ENCODE data around the gene EPM2AIP1.

Gene EPM2AIP1

GRCh38 chr3:36991923-36992805, 767 bp downstream of the EPM2AIP1 start:
- Histone ChIP-seq H4K20me1 (ENCODE audit: insufficient read depth, low read length, poor library complexity, severe bottlenecking) (peaks cover 46% of the 10 kb centered on the region), H3K9me3 (ENCODE audit: insufficient read depth, low read depth, low read length) (no peaks in the 10 kb centered on the region), H3F3A (ENCODE audit: low read depth) (no peaks in the 10 kb centered on the region), H3K4me2 (ENCODE audit: low read depth, low read length, poor library complexity, severe bottlenecking) (peak overlapping the region; percentile 89), H3K9me2 (replicated peaks; ENCODE audit: low read depth, low read length) (no peaks in the 10 kb centered on the region), H3K36me3 (ENCODE audit: insufficient read depth, low read length) (peaks cover 8% of the 10 kb centered on the region; the same call in 1 of the 2 replicates), H2AFZ (ENCODE audit: low read length) (peak overlapping the region; percentile 86), H3K4me1 (ENCODE audit: insufficient read depth, low read length, poor library complexity, severe bottlenecking) (peaks cover 64% of the 10 kb centered on the region), H3K4me3 (ENCODE audit: low read length, poor library complexity, severe bottlenecking) (peak overlapping the region; percentile 81), H3K9ac (ENCODE audit: low read depth, low read length, poor library complexity, severe bottlenecking) (peak overlapping the region; percentile 97), H3K79me2 (ENCODE audit: insufficient read depth, low read length) (peaks cover 88% of the 10 kb centered on the region), H3K27me3 (ENCODE audit: insufficient read depth, low read length, poor library complexity, severe bottlenecking) (no peaks in the 10 kb centered on the region)
- TF ChIP-seq, protein P1, sequence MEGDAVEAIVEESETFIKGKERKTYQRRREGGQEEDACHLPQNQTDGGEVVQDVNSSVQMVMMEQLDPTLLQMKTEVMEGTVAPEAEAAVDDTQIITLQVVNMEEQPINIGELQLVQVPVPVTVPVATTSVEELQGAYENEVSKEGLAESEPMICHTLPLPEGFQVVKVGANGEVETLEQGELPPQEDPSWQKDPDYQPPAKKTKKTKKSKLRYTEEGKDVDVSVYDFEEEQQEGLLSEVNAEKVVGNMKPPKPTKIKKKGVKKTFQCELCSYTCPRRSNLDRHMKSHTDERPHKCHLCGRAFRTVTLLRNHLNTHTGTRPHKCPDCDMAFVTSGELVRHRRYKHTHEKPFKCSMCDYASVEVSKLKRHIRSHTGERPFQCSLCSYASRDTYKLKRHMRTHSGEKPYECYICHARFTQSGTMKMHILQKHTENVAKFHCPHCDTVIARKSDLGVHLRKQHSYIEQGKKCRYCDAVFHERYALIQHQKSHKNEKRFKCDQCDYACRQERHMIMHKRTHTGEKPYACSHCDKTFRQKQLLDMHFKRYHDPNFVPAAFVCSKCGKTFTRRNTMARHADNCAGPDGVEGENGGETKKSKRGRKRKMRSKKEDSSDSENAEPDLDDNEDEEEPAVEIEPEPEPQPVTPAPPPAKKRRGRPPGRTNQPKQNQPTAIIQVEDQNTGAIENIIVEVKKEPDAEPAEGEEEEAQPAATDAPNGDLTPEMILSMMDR (conservative IDR thresholded peaks at IDR 0.05; ENCODE audit: low read length), result no peak
- no peak for TF ChIP-seq EZH2phosphoT487 (IDR thresholded peaks at IDR 0.05; ENCODE audit: borderline replicate concordance)

- Histone ChIP-seq H2AFZ (ENCODE audit: low read length) (no peak overlapping the region), H3K9ac (ENCODE audit: low read depth, low read length, poor library complexity, severe bottlenecking) (peak overlapping the region; percentile 97), H3F3A (ENCODE audit: low read depth) (no peaks in the 10 kb centered on the region), H3K4me2 (ENCODE audit: low read depth, low read length, poor library complexity, severe bottlenecking) (peak overlapping the region; percentile 89), H4K20me1 (ENCODE audit: insufficient read depth, low read length, poor library complexity, severe bottlenecking) (peaks cover 46% of the 10 kb centered on the region), H3K4me1 (ENCODE audit: insufficient read depth, low read length, poor library complexity, severe bottlenecking) (peaks cover 54% of the 10 kb centered on the region), H3K4me3 (ENCODE audit: low read length, poor library complexity, severe bottlenecking) (peak overlapping the region; percentile 81), H3K27me3 (ENCODE audit: insufficient read depth, low read length, poor library complexity, severe bottlenecking) (no peaks in the 10 kb centered on the region), H3K9me3 (ENCODE audit: insufficient read depth, low read depth, low read length) (no peaks in the 10 kb centered on the region), H3K79me2 (ENCODE audit: insufficient read depth, low read length) (peaks cover 78% of the 10 kb centered on the region), H3K36me3 (ENCODE audit: insufficient read depth, low read length) (peaks cover 3% of the 10 kb centered on the region; the same call in 1 of the 2 replicates), H3K9me2 (replicated peaks; ENCODE audit: low read depth, low read length) (no peaks in the 10 kb centered on the region)
- TF ChIP-seq, protein P1 (conservative IDR thresholded peaks at IDR 0.05; ENCODE audit: low read length), result no peak
- TF ChIP-seq EZH2phosphoT487 (IDR thresholded peaks at IDR 0.05; ENCODE audit: borderline replicate concordance), result no peak
These were observed 1.8 kb downstream of the EPM2AIP1 start for GRCh38 chr3:36991147-36991546.

DNA sequence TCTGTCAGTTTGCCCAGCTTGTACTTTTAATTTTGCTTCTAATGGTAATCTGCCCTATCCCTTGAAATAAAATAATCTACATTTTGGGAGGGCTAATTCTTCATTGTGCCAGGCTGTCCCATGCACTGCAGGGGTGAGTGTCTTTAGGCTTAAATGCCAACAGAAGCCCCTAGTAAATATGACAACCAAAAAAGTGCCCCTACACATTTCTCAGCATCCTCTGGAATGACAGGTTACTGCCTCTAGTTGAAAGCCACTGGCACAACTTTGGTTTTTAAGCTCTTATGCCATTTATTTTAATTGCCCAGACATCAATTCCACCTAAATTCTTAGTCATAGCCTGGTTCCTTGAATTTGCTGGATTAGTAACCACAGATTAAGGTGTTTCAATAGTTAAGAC, 3.4 kb downstream of the EPM2AIP1 start:
- Histone ChIP-seq H2AFZ (ENCODE audit: low read length) (no peak overlapping the region), H3K27me3 (ENCODE audit: insufficient read depth, low read length, poor library complexity, severe bottlenecking) (no peaks in the 10 kb centered on the region), H3K36me3 (ENCODE audit: insufficient read depth, low read length) (peaks cover 15% of the 10 kb centered on the region; the same call in 1 of the 2 replicates), H3F3A (ENCODE audit: low read depth) (no peaks in the 10 kb centered on the region), H4K20me1 (ENCODE audit: insufficient read depth, low read length, poor library complexity, severe bottlenecking) (peaks cover 46% of the 10 kb centered on the region), H3K4me3 (ENCODE audit: low read length, poor library complexity, severe bottlenecking) (peak overlapping the region; percentile 81), H3K9me3 (ENCODE audit: insufficient read depth, low read depth, low read length) (no peaks in the 10 kb centered on the region), H3K9ac (ENCODE audit: low read depth, low read length, poor library complexity, severe bottlenecking) (peak overlapping the region; percentile 97), H3K4me1 (ENCODE audit: insufficient read depth, low read length, poor library complexity, severe bottlenecking) (peaks cover 52% of the 10 kb centered on the region), H3K79me2 (ENCODE audit: insufficient read depth, low read length) (peaks cover 62% of the 10 kb centered on the region), H3K9me2 (replicated peaks; ENCODE audit: low read depth, low read length) (no peaks in the 10 kb centered on the region), H3K4me2 (ENCODE audit: low read depth, low read length, poor library complexity, severe bottlenecking) (peak overlapping the region; percentile 89)
- TF ChIP-seq, protein P1 (conservative IDR thresholded peaks at IDR 0.05; ENCODE audit: low read length), result no peak
- TF ChIP-seq EZH2phosphoT487 (IDR thresholded peaks at IDR 0.05; ENCODE audit: borderline replicate concordance), result no peak
